Smooth muscle cell (in vitro differentiated cells): Measurements from ENCODE around the gene GFRA1. TPM values are rescaled to one million over a fixed set of nuclear protein-coding genes. Genes with fewer than 3 reads are reported as not detected.

Source experiments
- DNase-seq: peaks from one replicate; lab custom pipeline; 2025; ENCODE audit not compliant: unreplicated experiment; lab: John Stamatoyannopoulos, UW
- H2AFZ ChIP-seq: fragments of 200-600 bp; sonication (generic); 2 replicates; pipeline ENCODE4 v1.6.0; 2016; ENCODE audit warnings: antibody characterized with exemption, low read depth, mild to moderate bottlenecking
- H3F3A ChIP-seq: fragments of 200-600 bp; sonication (generic); 2 replicates; pipeline ENCODE4 v1.6.0; 2017; ENCODE audit warnings: antibody characterized with exemption, low read depth
- H3K27ac ChIP-seq: fragments of 200-600 bp; sonication (generic); 2 replicates; pipeline ENCODE4 v1.5.1; 2016; ENCODE audit warnings: low read depth, mild to moderate bottlenecking
- H3K27me3 ChIP-seq: fragments of 200-600 bp; sonication (generic); 2 replicates; pipeline ENCODE4 v1.6.1; 2016; ENCODE audit warnings: low read depth, mild to moderate bottlenecking
- H3K36me3 ChIP-seq: fragments of 200-600 bp; sonication (generic); 2 replicates; pipeline ENCODE4 v1.5.1; 2016; ENCODE audit warnings: low read depth
- H3K4me1 ChIP-seq: fragments of 200-600 bp; sonication (generic); 2 replicates; pipeline ENCODE4 v1.5.1; 2016; ENCODE audit warnings: low read depth
- H3K4me2 ChIP-seq: fragments of 200-600 bp; sonication (generic); 2 replicates; pipeline ENCODE4 v1.6.0; 2016; ENCODE audit warnings: mild to moderate bottlenecking
- H3K4me3 ChIP-seq: fragments of 200-600 bp; sonication (generic); 2 replicates; pipeline ENCODE4 v1.5.1; 2016; ENCODE audit warnings: mild to moderate bottlenecking
- H3K79me2 ChIP-seq: fragments of 200-600 bp; sonication (generic); 2 replicates; pipeline ENCODE4 v1.6.0; 2016; ENCODE audit warnings: low read depth, mild to moderate bottlenecking
- H3K9ac ChIP-seq: fragments of 200-600 bp; sonication (generic); 2 replicates; pipeline ENCODE4 v1.6.0; 2016; ENCODE audit warnings: low read depth
- H3K9me3 ChIP-seq: fragments of 200-600 bp; sonication (generic); replicated peaks from 2 replicates; pipeline ENCODE4 v1.5.1; 2016; ENCODE audit warnings: low read depth
- H4K20me1 ChIP-seq: fragments of 200-600 bp; sonication (generic); 2 replicates; pipeline ENCODE4 v1.6.0; 2016; ENCODE audit warnings: low read depth
- CTCF ChIP-seq: fragments of 200-600 bp; sonication (generic); IDR thresholded peaks from 2 replicates; pipeline ENCODE4 v1.5.1; 2017; ENCODE audit warnings: borderline replicate concordance, mild to moderate bottlenecking, antibody characterized with exemption; ENCODE audit not compliant: insufficient read depth, poor library complexity, severe bottlenecking
- WGBS: methylation state at CpG from one replicate; pipeline ENCODE4 v1.1.7; 2016; ENCODE audit warnings: low lambda C conversion rate; 5-methylcytosine and 5-hydroxymethylcytosine counted together
- polyA plus RNA-seq: library from polyadenylated mRNA; unstranded; fragments of >200 nt; fragmentation: Nextera tagmentation; extraction: Ambion mirVana; gene quantifications from 2 replicates; pipeline ENCODE4 v1.2.1, GENCODE V29; 2016
- total RNA-seq: library from RNA; depleted of rRNA; stranded (reverse); fragments of >200 nt; gene quantifications from 2 replicates; pipeline ENCODE4 v1.2.3, GENCODE V29; 2014

The GFRA1 gene
- total and polyA plus RNA-seq, 2 experiments from 2014 or later = 1.3 to 1.9 TPM

DNA sequence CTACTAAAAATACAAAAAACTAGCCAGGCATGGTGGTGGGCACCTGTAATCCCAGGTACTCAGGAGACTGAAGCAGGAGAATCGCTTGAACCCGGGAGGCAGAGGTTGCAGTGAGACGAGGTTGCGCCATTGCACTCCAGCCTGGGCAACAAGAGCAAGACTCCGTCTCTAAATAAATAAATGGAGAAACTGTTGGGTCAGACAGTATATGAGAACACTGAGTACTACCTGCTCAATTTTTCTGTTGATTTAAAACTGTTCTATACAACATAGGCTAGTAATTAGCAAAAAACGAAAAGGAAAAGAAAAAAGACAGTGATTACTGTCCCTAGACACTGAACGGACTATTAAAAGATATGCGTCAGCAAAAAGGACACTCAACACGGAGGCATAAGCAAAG lies 26.7 kb downstream of the GFRA1 start:
- Histone ChIP-seq H3K79me2 (no peaks in the 10 kb centered on the region), H3K27me3 (no peaks in the 10 kb centered on the region), H3K9me3 (no peaks in the 10 kb centered on the region), H3K4me1 (no peaks in the 10 kb centered on the region), H3K9ac (no peak overlapping the region), H4K20me1 (no peaks in the 10 kb centered on the region), H3K4me2 (no peak overlapping the region), H2AFZ (no peak overlapping the region), H3F3A (no peaks in the 10 kb centered on the region), H3K27ac (no peak overlapping the region), H3K4me3 (no peak overlapping the region), H3K36me3 (no peaks in the 10 kb centered on the region)
- DNase-seq = no peak
- WGBS = 82% methylated on average over 9 of the region's 9 CpGs
- no peak for TF ChIP-seq CTCF

DNA sequence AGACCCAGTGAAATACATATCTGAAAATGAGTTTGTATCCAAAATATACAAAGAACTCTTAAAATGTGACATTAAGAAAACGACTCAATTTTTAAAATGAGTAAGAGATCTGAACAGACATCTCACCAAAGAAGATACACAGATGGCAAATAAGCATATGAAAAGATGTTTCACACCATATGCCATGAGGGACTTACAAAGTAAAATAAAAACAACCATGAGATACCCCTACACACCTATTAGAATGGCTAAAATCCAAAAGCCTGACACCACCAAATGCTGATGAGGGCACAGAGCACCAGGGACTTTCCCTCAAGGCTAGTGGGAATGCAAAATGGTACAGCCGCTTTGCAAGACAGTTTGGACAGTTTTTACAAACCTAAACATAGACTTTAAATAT lies 27.9 kb downstream of the GFRA1 start:
- no peak overlapping the region for H3K27ac ChIP-seq
- TF ChIP-seq CTCF = no peak
- H3F3A ChIP-seq = no peaks in the 10 kb centered on the region
- no peaks in the 10 kb centered on the region for H3K27me3 ChIP-seq
- DNase-seq = no peak
- no peaks in the 10 kb centered on the region for H3K36me3 ChIP-seq
- H3K79me2 ChIP-seq = no peaks in the 10 kb centered on the region
- 91% methylated on average over 2 of the region's 2 CpGs for WGBS
- H4K20me1 ChIP-seq = no peaks in the 10 kb centered on the region
- H3K4me2 ChIP-seq = no peak overlapping the region
- no peak overlapping the region for H3K4me3 ChIP-seq
- H3K9me3 ChIP-seq = no peaks in the 10 kb centered on the region
- H3K9ac ChIP-seq = no peak overlapping the region
- no peak overlapping the region for H2AFZ ChIP-seq
- H3K4me1 ChIP-seq = no peaks in the 10 kb centered on the region

DNA sequence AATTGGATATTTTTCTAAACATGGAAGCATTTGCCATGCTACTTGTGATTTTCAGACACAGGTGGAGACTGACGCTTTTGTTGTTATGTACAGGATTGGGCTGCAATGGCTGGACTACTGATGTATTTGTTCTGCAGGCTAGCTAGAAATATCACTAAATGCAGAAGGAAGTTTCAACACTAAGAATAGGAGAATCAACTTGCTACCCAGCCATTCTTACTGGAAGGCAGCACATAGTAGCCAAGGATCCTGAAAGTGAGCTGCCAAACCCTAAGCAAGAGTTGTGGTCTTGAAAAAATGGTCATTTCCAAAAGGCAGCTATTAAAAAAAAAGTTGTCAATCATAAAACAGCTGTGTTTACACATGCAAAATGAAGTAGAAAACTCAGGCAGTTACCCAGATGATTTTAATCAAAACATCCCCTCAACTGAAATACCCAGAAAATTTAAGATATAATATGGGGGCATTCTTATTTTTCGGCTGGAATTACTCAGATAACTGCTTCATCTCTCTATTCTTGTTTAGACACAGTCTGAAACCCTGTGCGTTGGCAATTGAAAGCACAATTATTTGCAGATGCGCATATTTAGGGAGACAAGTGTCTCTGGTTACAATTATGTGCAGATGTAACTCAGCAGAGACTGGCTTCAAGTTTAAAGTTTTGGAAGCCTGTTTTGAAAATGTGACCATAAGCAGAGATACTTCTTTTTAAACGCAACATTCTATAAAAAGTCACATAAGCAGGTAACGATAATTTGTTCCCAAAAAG lies 31.2 kb downstream of the GFRA1 start:
- WGBS = 90% methylated on average over 6 of the region's 6 CpGs
- Histone ChIP-seq H2AFZ (no peak overlapping the region), H4K20me1 (no peaks in the 10 kb centered on the region), H3K4me1 (peaks cover 5% of the 10 kb centered on the region), H3K9ac (no peak overlapping the region), H3K9me3 (no peaks in the 10 kb centered on the region), H3K79me2 (no peaks in the 10 kb centered on the region), H3K4me3 (no peak overlapping the region), H3K27ac (no peak overlapping the region), H3K27me3 (no peaks in the 10 kb centered on the region), H3K36me3 (no peaks in the 10 kb centered on the region), H3F3A (no peaks in the 10 kb centered on the region), H3K4me2 (no peak overlapping the region)
- no peak for TF ChIP-seq CTCF
- DNase-seq = no peak

DNA sequence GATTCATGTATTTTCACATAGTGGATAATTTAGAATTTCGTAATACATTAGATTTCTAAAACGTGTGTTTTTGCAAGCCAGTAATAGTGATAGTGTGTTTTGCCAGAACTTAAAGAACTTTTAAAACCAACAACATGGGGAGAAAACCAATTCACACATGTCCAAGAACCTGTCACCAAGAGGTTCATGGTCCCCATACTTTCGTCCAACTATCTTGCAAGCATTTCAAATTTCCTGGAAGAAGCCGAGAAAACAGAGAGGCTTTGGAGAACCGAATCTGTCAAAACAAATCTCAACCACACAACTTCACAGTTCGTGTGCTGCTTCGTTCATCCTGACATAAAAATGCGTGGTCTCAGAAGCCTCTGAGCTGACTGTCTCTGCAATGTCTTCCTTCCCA lies 31.9 kb downstream of the GFRA1 start:
- no peaks in the 10 kb centered on the region for H4K20me1 ChIP-seq
- WGBS = 84% methylated on average over 8 of the region's 8 CpGs
- no peak for TF ChIP-seq CTCF
- H3K36me3 ChIP-seq = no peaks in the 10 kb centered on the region
- H3K27ac ChIP-seq = no peak overlapping the region
- H3K4me3 ChIP-seq = no peak overlapping the region
- no peaks in the 10 kb centered on the region for H3K79me2 ChIP-seq
- H2AFZ ChIP-seq = no peak overlapping the region
- H3F3A ChIP-seq = no peaks in the 10 kb centered on the region
- no peak overlapping the region for H3K4me2 ChIP-seq
- no peaks in the 10 kb centered on the region for H3K27me3 ChIP-seq
- no peak for DNase-seq
- peaks cover 5% of the 10 kb centered on the region for H3K4me1 ChIP-seq
- H3K9ac ChIP-seq = no peak overlapping the region
- H3K9me3 ChIP-seq = no peaks in the 10 kb centered on the region
